A549 (cell line): ENCODE data around the gene NMBR.

ENCODE experiments used
- CHD2 ChIP-seq: fragments of 150-350 bp; IDR thresholded peaks from 2 replicates; pipeline ENCODE4 v1.6.1; 2014; ENCODE audit warnings: low read length; ENCODE audit not compliant: partially characterized antibody
- JUN ChIP-seq, 2 experiments: fragments of >200 bp; sonication (Bioruptor Twin); formaldehyde crosslinking; IDR thresholded peaks; 2 replicates in 1 of 2; 3 replicates in 1 of 2; pipeline ENCODE4 v1.6.1; 2016 to 2017
- KDM1A ChIP-seq: fragments of 200-600 bp; sonication (generic); IDR thresholded peaks from 2 replicates; pipeline ENCODE4 v1.6.1; 2016; ENCODE audit warnings: low read depth, mild to moderate bottlenecking
- MAFK ChIP-seq: fragments of 450-650 bp; IDR thresholded peaks from 2 replicates; pipeline ENCODE4 v1.6.1; 2014; ENCODE audit not compliant: partially characterized antibody
- NPAS2 ChIP-seq: fragments of 250-450 bp; sonication (Bioruptor Pico); IDR thresholded peaks from 2 replicates; pipeline ENCODE4 v1.8.0; 2022; ENCODE audit warnings: mild to moderate bottlenecking, moderate library complexity, borderline replicate concordance
- PHF8 ChIP-seq: fragments of 200-600 bp; sonication (generic); IDR thresholded peaks from 2 replicates; pipeline ENCODE4 v1.6.1; 2016; ENCODE audit warnings: low read depth, mild to moderate bottlenecking, antibody characterized with exemption, moderate library complexity, borderline replicate concordance
- POLR2A ChIP-seq: IDR thresholded peaks from 2 replicates; pipeline ENCODE4 v1.6.1; 2012; ENCODE audit warnings: mild to moderate bottlenecking, low read length
- SMC3 ChIP-seq: fragments of >200 bp; sonication (Bioruptor Twin); formaldehyde crosslinking; IDR thresholded peaks from 3 replicates; pipeline ENCODE4 v1.6.1; 2018; ENCODE audit warnings: inconsistent platforms
- TF ChIP-seq, protein P1 (sequence below): fragments of >200 bp; sonication (Bioruptor Twin); formaldehyde crosslinking; IDR thresholded peaks from 3 replicates; pipeline ENCODE4 v1.5.1; 2016
- TF ChIP-seq, protein P2 (sequence below): IDR thresholded peaks from 2 replicates; pipeline ENCODE4 v1.6.1; 2012

DNA sequence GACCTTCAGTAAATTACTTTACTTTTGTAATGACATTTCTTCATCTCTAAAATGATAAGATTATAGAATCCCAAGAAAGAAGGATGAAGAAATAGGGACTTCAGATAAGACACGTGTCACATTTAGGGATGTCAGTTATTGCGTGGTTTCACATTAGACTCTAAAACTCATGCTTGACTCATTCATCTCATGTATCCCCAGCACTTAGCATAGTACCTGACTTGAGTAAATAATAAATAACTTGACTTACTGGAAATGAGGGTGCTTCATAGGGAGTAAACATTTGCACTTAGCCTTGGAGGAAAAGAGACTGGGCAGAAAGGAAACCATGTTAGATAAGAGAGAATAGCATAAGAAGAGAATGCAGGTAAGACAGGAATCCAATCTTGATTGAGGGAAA is 37.4 kb upstream of the NMBR start:
- no peak for TF ChIP-seq JUN (IDR thresholded peaks at IDR 0.05)
- no peak for TF ChIP-seq MAFK
- TF ChIP-seq, protein P1, sequence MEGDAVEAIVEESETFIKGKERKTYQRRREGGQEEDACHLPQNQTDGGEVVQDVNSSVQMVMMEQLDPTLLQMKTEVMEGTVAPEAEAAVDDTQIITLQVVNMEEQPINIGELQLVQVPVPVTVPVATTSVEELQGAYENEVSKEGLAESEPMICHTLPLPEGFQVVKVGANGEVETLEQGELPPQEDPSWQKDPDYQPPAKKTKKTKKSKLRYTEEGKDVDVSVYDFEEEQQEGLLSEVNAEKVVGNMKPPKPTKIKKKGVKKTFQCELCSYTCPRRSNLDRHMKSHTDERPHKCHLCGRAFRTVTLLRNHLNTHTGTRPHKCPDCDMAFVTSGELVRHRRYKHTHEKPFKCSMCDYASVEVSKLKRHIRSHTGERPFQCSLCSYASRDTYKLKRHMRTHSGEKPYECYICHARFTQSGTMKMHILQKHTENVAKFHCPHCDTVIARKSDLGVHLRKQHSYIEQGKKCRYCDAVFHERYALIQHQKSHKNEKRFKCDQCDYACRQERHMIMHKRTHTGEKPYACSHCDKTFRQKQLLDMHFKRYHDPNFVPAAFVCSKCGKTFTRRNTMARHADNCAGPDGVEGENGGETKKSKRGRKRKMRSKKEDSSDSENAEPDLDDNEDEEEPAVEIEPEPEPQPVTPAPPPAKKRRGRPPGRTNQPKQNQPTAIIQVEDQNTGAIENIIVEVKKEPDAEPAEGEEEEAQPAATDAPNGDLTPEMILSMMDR, result no peak
- no peak for TF ChIP-seq CHD2
- TF ChIP-seq SMC3, result no peak
- TF ChIP-seq, protein P2, sequence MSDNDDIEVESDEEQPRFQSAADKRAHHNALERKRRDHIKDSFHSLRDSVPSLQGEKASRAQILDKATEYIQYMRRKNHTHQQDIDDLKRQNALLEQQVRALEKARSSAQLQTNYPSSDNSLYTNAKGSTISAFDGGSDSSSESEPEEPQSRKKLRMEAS, result no peak
- no peak for TF ChIP-seq NPAS2 (CRISPR knock-in tag)
- no peak for TF ChIP-seq PHF8
- no peak for TF ChIP-seq KDM1A
- TF ChIP-seq POLR2A, result no peak
